HepG2 (cell line): ENCODE measurements around the gene HECTD4. TPM values are rescaled to one million over a fixed set of nuclear protein-coding genes. Genes with fewer than 3 reads are reported as not detected.

Source experiments
- ATAC-seq: fragments of 200-7000 bp; cut with Tn5 transposase; 3 replicates; pipeline ENCODE4 v1.9.1; 2020; ENCODE audit warnings: mild to moderate bottlenecking, moderate library complexity
- BruUV-seq: library from RNA; stranded (reverse); fragments of 400-500 nt; replicated peaks from 2 replicates; lab custom pipeline; 2021; lab: Mats Ljungman, UMichigan
- CTCF ChIA-PET: fragments of 300-600 bp; formaldehyde crosslinking; extraction: SDS; loops from one replicate; lab custom pipeline; 2021; ENCODE audit warnings: low total read pairs, inconsistent platforms, low intra/inter-chr PET ratio; lab: Yijun Ruan, JAX
- POLR2A ChIA-PET: fragments of 350-600 bp; sonication (Branson Sonifier 250); formaldehyde crosslinking; loops from one replicate; lab custom pipeline; 2020; ENCODE audit warnings: antibody characterized with exemption, inconsistent platforms; lab: Yijun Ruan, JAX
- DNase-seq: peaks from one replicate; pipeline ENCODE4 v3.0.0-alpha.2; 2015; ENCODE audit warnings: low spot score
- FAIRE-seq: peaks from 3 replicates; lab custom pipeline; 2011; peaks lifted over from hg19 to GRCh38; lab: Jason Lieb, UNC
- H2AFZ ChIP-seq: one replicate; pipeline ENCODE4 v1.6.1; 2011; ENCODE audit warnings: low read length, inconsistent platforms
- H3K27ac ChIP-seq: fragments of 300-600 bp; 3 replicates; pipeline ENCODE4 v1.8.0; 2011; ENCODE audit warnings: mixed run types, mild to moderate bottlenecking, mixed read lengths, low read length, inconsistent platforms; ENCODE audit not compliant: insufficient read depth; ENCODE audit errors: extremely low read length
- H3K27me3 ChIP-seq, 2 experiments: fragments of 200-600 bp in 1 of 2; 2 replicates in 1 of 2; 3 replicates in 1 of 2; pipeline versions ENCODE4 v1.6.0 to v1.8.0; 2011; ENCODE audit warnings: low read length in 2 of 2, mild to moderate bottlenecking in 2 of 2, moderate library complexity in 2 of 2, inconsistent platforms in 1 of 2; ENCODE audit not compliant: insufficient read depth in 2 of 2, control insufficient read depth in 1 of 2
- H3K36me3 ChIP-seq, 2 experiments: fragments of 200-600 bp in 1 of 2; replicated peaks in 1 of 2; 2 replicates in 1 of 2; 3 replicates in 1 of 2; pipeline versions ENCODE4 v1.5.1 to v1.8.0; 2011; ENCODE audit warnings: low read length in 2 of 2, inconsistent platforms in 1 of 2; ENCODE audit not compliant: insufficient read depth in 2 of 2, control insufficient read depth in 1 of 2
- H3K4me1 ChIP-seq: 2 replicates; pipeline ENCODE4 v1.5.1; 2012; ENCODE audit warnings: low read length, inconsistent platforms; ENCODE audit not compliant: insufficient read depth
- H3K4me2 ChIP-seq: 2 replicates; pipeline ENCODE4 v1.6.0; 2011; ENCODE audit warnings: low read depth, low read length, inconsistent platforms
- H3K4me3 ChIP-seq, 3 experiments: fragments of 200-600 bp in 1 of 3; sonication (generic), shearing (Covaris generic) in 1 of 3; replicated peaks in 1 of 3; 2 replicates each; pipeline ENCODE4 v1.5.1; 2011 to 2016; ENCODE audit warnings: low read length in 3 of 3, inconsistent platforms in 2 of 3, low read depth in 2 of 3, mild to moderate bottlenecking in 2 of 3, control low read depth in 1 of 3, mixed read lengths in 1 of 3; ENCODE audit not compliant: insufficient read depth in 1 of 3
- H3K79me2 ChIP-seq: one replicate; pipeline ENCODE4 v1.6.1; 2011; ENCODE audit warnings: low read length, inconsistent platforms; ENCODE audit not compliant: insufficient read depth
- H3K9ac ChIP-seq: 2 replicates; pipeline ENCODE4 v1.6.0; 2011; ENCODE audit warnings: mild to moderate bottlenecking, low read depth, low read length, inconsistent platforms; ENCODE audit not compliant: insufficient read depth
- H3K9me3 ChIP-seq: 2 replicates; pipeline ENCODE4 v1.5.1; 2012; ENCODE audit warnings: mild to moderate bottlenecking, low read length
- H4K20me1 ChIP-seq: 2 replicates; pipeline ENCODE4 v1.6.0; 2011; ENCODE audit warnings: inconsistent platforms, mild to moderate bottlenecking, low read length, moderate library complexity; ENCODE audit not compliant: insufficient read depth
- ISL2 ChIP-seq: sonication (generic); formaldehyde crosslinking; IDR thresholded peaks from 2 replicates; pipeline ENCODE4 v1.5.0; 2020; ENCODE audit warnings: missing genetic modification reagents
- MEF2D ChIP-seq: sonication (generic); formaldehyde crosslinking; IDR thresholded peaks from 2 replicates; pipeline ENCODE4 v1.5.1; 2020; ENCODE audit warnings: mild to moderate bottlenecking, missing genetic modification reagents
- RORA ChIP-seq: sonication (generic); formaldehyde crosslinking; IDR thresholded peaks from 2 replicates; pipeline ENCODE4 v1.5.0; 2020; ENCODE audit warnings: mild to moderate bottlenecking, missing genetic modification reagents, moderate library complexity
- SATB2 ChIP-seq: sonication (generic); formaldehyde crosslinking; IDR thresholded peaks from 2 replicates; pipeline ENCODE4 v1.5.0; 2020; ENCODE audit warnings: missing genetic modification reagents
- TARDBP ChIP-seq: sonication (generic); formaldehyde crosslinking; IDR thresholded peaks from 2 replicates; pipeline ENCODE4 v1.8.0; 2022; ENCODE audit warnings: mild to moderate bottlenecking, missing genetic modification reagents
- ZNF33A ChIP-seq: sonication (generic); formaldehyde crosslinking; IDR thresholded peaks from 2 replicates; pipeline ENCODE4 v1.5.1; 2020; ENCODE audit warnings: missing genetic modification reagents, mild to moderate bottlenecking, moderate library complexity, borderline replicate concordance
- ZNF678 ChIP-seq: sonication (generic); formaldehyde crosslinking; IDR thresholded peaks from 2 replicates; pipeline ENCODE4 v1.4.0; 2020; ENCODE audit warnings: mild to moderate bottlenecking, missing genetic modification reagents
- ZSCAN22 ChIP-seq: sonication (generic); formaldehyde crosslinking; IDR thresholded peaks from 2 replicates; pipeline ENCODE4 v1.4.0; 2020; ENCODE audit warnings: mild to moderate bottlenecking, missing genetic modification reagents
- ZSCAN30 ChIP-seq: sonication (generic); formaldehyde crosslinking; IDR thresholded peaks from 2 replicates; pipeline ENCODE4 v1.5.0; 2020; ENCODE audit warnings: mild to moderate bottlenecking, missing genetic modification reagents
- WGBS: methylation state at CpG from one replicate; pipeline ENCODE4 v1.1.6; 2017; ENCODE audit warnings: low lambda C conversion rate; 5-methylcytosine and 5-hydroxymethylcytosine counted together
- in situ Hi-C: cut with HindIII; loops from 2 replicates; pipeline ENCODE4 v1.10.0; 2017; ENCODE audit warnings: low pct_unique_long_range_greater_than_20kb; ENCODE audit not compliant: extremely low pct_ligation_motif_present
- intact Hi-C: fragments of 100-400 bp; cut with micrococcal nuclease; formaldehyde crosslinking; loops from one replicate; pipeline ENCODE4 v1.10.0; 2022; ENCODE audit not compliant: unreplicated experiment
- polyA plus RNA-seq, 8 experiments: library from polyadenylated mRNA; depleted of rRNA in 3 of 8; stranded (reverse) in 7 of 8; unstranded in 1 of 8; fragments of >200 nt; fragmentation: Illumina TruSeq in 4 of 8; extraction: Trizol in 4 of 8; gene quantifications; 2 replicates each; pipeline versions ENCODE4 v1.2.1 to v1.2.3, GENCODE V29; 2011 to 2016; ENCODE audit warnings: low read depth in 4 of 8, missing spikeins in 1 of 8, mixed read lengths in 1 of 8; ENCODE audit not compliant: insufficient read depth in 1 of 8
- total RNA-seq, 5 experiments: library from RNA; depleted of rRNA; stranded (reverse); fragments of >200 nt; fragmentation: Illumina TruSeq; extraction: Trizol; gene quantifications; 2 replicates each; pipeline ENCODE4 v1.2.3, GENCODE V29; 2016; ENCODE audit warnings: low read depth in 1 of 5
- TF ChIP-seq, protein P1 (sequence below): sonication (generic); formaldehyde crosslinking; IDR thresholded peaks from 2 replicates; pipeline ENCODE4 v1.4.0; 2020; ENCODE audit warnings: missing genetic modification reagents
- TF ChIP-seq, protein P2 (sequence below): sonication (generic); formaldehyde crosslinking; IDR thresholded peaks from 2 replicates; pipeline ENCODE4 v1.8.1; 2023; ENCODE audit warnings: mild to moderate bottlenecking, moderate library complexity, missing genetic modification reagents
- TF ChIP-seq, protein P3 (sequence below): IDR thresholded peaks from 2 replicates; pipeline ENCODE4 v1.6.1; 2016; ENCODE audit warnings: missing genetic modification reagents, missing compliant biosample characterization
- TF ChIP-seq, protein P4 (sequence below): sonication (generic); formaldehyde crosslinking; conservative IDR thresholded peaks from 2 replicates; pipeline ENCODE4 v1.4.0; 2020; ENCODE audit warnings: mild to moderate bottlenecking, missing genetic modification reagents, moderate library complexity
- TF ChIP-seq, protein P5 (sequence below): IDR thresholded peaks from 2 replicates; pipeline ENCODE4 v1.6.1; 2016; ENCODE audit warnings: low read depth, missing genetic modification reagents, missing compliant biosample characterization

Gene HECTD4
- total and polyA plus RNA-seq, 2 of the 13 experiments (the other 11 are each of a cell fraction or from before 2014, with no cell fraction given): 9.0 to 11.4 TPM

DNA sequence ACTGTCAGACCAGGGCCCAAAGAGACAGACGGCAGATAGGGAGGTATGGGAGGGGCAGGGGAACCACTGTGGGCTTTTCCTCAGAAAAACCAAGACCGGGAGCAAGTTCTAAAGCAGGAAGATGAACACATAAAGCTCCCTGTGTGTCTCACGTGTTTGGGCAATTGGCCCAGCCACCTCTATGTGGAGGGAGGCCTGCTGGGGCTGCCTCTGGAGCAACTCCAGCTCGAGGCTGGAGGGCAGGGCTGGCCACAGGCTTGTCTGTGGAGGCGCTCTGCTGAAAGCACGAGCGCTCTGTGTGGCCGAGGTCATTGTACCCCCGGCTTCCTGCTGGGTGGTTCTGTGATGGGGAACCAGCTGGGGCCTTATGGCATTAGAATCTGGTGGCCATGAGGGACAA, 220.5 kb downstream of the HECTD4 start:
- no peaks in the 10 kb centered on the region for H3K27me3 ChIP-seq
- BruUV-seq: no TSS peak
- in situ Hi-C loops (no loop called here), intact Hi-C loops (no loop called here)
- H4K20me1 ChIP-seq: no peaks in the 10 kb centered on the region
- no peaks in the 10 kb centered on the region for H3K4me1 ChIP-seq
- no peak overlapping the region for H3K9ac ChIP-seq
- FAIRE-seq (no peak), DNase-seq (no peak)
- no peak overlapping the region for H2AFZ ChIP-seq
- no peak overlapping the region for H3K4me2 ChIP-seq
- no peaks in the 10 kb centered on the region for H3K9me3 ChIP-seq
- TF ChIP-seq ISL2 (CRISPR knock-in tag) (no peak), SATB2 (CRISPR knock-in tag) (no peak), ZSCAN22 (no peak), ZNF33A (CRISPR knock-in tag) (no peak), ZNF678 (no peak), RORA (CRISPR knock-in tag) (no peak), MEF2D (no peak), ZSCAN30 (CRISPR knock-in tag) (no peak), TARDBP (CRISPR knock-in tag) (no peak)
- TF ChIP-seq, protein P1, sequence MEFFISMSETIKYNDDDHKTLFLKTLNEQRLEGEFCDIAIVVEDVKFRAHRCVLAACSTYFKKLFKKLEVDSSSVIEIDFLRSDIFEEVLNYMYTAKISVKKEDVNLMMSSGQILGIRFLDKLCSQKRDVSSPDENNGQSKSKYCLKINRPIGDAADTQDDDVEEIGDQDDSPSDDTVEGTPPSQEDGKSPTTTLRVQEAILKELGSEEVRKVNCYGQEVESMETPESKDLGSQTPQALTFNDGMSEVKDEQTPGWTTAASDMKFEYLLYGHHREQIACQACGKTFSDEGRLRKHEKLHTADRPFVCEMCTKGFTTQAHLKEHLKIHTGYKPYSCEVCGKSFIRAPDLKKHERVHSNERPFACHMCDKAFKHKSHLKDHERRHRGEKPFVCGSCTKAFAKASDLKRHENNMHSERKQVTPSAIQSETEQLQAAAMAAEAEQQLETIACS (CRISPR knock-in tag): no peak
- TF ChIP-seq, protein P2, sequence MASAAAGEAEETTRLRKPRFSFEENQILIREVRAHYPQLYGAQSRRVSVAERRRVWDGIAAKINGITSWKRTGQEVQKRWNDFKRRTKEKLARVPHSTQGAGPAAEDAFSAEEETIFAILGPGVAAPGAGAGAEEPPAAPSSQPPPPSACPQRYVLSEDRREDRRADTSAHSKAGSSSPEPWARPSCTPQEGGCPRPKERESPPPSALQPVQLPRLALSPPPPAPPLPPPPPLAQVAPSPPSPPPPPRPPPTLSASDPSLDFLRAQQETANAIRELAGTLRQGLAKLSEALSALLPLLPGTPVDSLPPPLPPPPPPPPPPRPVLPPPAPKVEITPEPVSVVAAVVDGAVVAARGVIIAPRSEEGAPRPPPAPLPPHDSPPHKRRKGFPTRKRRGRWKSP: no peak
- TF ChIP-seq, protein P3, sequence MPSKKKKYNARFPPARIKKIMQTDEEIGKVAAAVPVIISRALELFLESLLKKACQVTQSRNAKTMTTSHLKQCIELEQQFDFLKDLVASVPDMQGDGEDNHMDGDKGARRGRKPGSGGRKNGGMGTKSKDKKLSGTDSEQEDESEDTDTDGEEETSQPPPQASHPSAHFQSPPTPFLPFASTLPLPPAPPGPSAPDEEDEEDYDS: no peak
- TF ChIP-seq, protein P4, sequence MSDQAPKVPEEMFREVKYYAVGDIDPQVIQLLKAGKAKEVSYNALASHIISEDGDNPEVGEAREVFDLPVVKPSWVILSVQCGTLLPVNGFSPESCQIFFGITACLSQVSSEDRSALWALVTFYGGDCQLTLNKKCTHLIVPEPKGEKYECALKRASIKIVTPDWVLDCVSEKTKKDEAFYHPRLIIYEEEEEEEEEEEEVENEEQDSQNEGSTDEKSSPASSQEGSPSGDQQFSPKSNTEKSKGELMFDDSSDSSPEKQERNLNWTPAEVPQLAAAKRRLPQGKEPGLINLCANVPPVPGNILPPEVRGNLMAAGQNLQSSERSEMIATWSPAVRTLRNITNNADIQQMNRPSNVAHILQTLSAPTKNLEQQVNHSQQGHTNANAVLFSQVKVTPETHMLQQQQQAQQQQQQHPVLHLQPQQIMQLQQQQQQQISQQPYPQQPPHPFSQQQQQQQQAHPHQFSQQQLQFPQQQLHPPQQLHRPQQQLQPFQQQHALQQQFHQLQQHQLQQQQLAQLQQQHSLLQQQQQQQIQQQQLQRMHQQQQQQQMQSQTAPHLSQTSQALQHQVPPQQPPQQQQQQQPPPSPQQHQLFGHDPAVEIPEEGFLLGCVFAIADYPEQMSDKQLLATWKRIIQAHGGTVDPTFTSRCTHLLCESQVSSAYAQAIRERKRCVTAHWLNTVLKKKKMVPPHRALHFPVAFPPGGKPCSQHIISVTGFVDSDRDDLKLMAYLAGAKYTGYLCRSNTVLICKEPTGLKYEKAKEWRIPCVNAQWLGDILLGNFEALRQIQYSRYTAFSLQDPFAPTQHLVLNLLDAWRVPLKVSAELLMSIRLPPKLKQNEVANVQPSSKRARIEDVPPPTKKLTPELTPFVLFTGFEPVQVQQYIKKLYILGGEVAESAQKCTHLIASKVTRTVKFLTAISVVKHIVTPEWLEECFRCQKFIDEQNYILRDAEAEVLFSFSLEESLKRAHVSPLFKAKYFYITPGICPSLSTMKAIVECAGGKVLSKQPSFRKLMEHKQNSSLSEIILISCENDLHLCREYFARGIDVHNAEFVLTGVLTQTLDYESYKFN (CRISPR knock-in tag): no peak
- TF ChIP-seq, protein P5, sequence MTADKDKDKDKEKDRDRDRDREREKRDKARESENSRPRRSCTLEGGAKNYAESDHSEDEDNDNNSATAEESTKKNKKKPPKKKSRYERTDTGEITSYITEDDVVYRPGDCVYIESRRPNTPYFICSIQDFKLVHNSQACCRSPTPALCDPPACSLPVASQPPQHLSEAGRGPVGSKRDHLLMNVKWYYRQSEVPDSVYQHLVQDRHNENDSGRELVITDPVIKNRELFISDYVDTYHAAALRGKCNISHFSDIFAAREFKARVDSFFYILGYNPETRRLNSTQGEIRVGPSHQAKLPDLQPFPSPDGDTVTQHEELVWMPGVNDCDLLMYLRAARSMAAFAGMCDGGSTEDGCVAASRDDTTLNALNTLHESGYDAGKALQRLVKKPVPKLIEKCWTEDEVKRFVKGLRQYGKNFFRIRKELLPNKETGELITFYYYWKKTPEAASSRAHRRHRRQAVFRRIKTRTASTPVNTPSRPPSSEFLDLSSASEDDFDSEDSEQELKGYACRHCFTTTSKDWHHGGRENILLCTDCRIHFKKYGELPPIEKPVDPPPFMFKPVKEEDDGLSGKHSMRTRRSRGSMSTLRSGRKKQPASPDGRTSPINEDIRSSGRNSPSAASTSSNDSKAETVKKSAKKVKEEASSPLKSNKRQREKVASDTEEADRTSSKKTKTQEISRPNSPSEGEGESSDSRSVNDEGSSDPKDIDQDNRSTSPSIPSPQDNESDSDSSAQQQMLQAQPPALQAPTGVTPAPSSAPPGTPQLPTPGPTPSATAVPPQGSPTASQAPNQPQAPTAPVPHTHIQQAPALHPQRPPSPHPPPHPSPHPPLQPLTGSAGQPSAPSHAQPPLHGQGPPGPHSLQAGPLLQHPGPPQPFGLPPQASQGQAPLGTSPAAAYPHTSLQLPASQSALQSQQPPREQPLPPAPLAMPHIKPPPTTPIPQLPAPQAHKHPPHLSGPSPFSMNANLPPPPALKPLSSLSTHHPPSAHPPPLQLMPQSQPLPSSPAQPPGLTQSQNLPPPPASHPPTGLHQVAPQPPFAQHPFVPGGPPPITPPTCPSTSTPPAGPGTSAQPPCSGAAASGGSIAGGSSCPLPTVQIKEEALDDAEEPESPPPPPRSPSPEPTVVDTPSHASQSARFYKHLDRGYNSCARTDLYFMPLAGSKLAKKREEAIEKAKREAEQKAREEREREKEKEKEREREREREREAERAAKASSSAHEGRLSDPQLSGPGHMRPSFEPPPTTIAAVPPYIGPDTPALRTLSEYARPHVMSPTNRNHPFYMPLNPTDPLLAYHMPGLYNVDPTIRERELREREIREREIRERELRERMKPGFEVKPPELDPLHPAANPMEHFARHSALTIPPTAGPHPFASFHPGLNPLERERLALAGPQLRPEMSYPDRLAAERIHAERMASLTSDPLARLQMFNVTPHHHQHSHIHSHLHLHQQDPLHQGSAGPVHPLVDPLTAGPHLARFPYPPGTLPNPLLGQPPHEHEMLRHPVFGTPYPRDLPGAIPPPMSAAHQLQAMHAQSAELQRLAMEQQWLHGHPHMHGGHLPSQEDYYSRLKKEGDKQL (CRISPR knock-in tag): no peak
- TF ChIP-seq, all 625 proteins: peak for 0
- H3K36me3 ChIP-seq: peaks cover 0 to 6% of the 10 kb centered on the region in 2 experiments; a peak in 1 of 5 replicates
- ChIA-PET CTCF (no interaction called here), POLR2A (no interaction called here)
- H3K4me3 ChIP-seq: no peak overlapping the region
- no peak for ATAC-seq
- no peaks in the 10 kb centered on the region for H3K79me2 ChIP-seq
- WGBS: 94% methylated on average over 6 of the region's 9 CpGs
- H3K27ac ChIP-seq: no peak overlapping the region
